Measurements from ENCODE around the gene CCDC57. TPM values are rescaled to one million over a fixed set of nuclear protein-coding genes. Genes with fewer than 3 reads are reported as not detected.

CCDC57 gene
- total and polyA plus RNA-seq, 9 of the 15 experiments (the other 6 are each of a cell fraction or from before 2014, with no cell fraction given): 0.83 to 36.2 (median 13.6) TPM

GRCh38 chr17:82218349-82219075, 5.9 kb upstream of the CCDC57 start:
- no peak overlapping the region for H3K4me2 ChIP-seq (ENCODE audit: insufficient read depth, low read length)
- peaks cover under 1% of the 10 kb centered on the region; the same call in 2 of the 3 replicates for H3K79me2 ChIP-seq (ENCODE audit: control insufficient read depth, insufficient read depth, low read length)
- H3K4me1 ChIP-seq (replicated peaks in 1 of 2; ENCODE audit: control insufficient read depth in 2 of 2, insufficient read depth in 2 of 2, low read length in 2 of 2): peaks cover 43 to 70% of the 10 kb centered on the region in 2 experiments
- FAIRE-seq (no peak), DNase-seq (ENCODE audit: extremely low read depth in 1 of 4, low spot score in 3 of 4) (no peak), ATAC-seq (no peak)
- H3K4me3 ChIP-seq: no peak overlapping the region
- 96% methylated on average over 17 of the region's 32 CpGs for WGBS (ENCODE audit: insufficient coverage, low coverage, missing lambda C conversion rate)
- no peaks in the 10 kb centered on the region for H3K9me3 ChIP-seq (replicated peaks; ENCODE audit: control insufficient read depth, insufficient read depth, low read depth, low read length)
- peak overlapping the region; percentile 98; the same call in 2 of the 3 replicates for H3K27ac ChIP-seq (ENCODE audit: extremely low read depth, low read depth, low read length)
- no peaks in the 10 kb centered on the region for H3K9me1 ChIP-seq (ENCODE audit: control insufficient read depth, insufficient read depth, low read length)
- no peaks in the 10 kb centered on the region for H3K36me3 ChIP-seq (ENCODE audit: control insufficient read depth, insufficient read depth, low read length)
- BruUV-seq (replicated peaks): no TSS peak
- H3K27me3 ChIP-seq (ENCODE audit: control insufficient read depth in 2 of 2, insufficient read depth in 2 of 2, low read length in 2 of 2): no peaks in the 10 kb centered on the region
- no peak overlapping the region for H2AFZ ChIP-seq (ENCODE audit: low read depth, low read length)
- ChIA-PET CTCF (ENCODE audit: low intra/inter-chr PET ratio) (no interaction called here), POLR2A (no interaction called here)
- intact Hi-C loops (cut with micrococcal nuclease) (no loop called here), in situ Hi-C loops (cut with MboI) (no loop called here)
- no peaks in the 10 kb centered on the region for H4K20me1 ChIP-seq (replicated peaks; ENCODE audit: control insufficient read depth, insufficient read depth, low read length)
- H3K9ac ChIP-seq (ENCODE audit: insufficient read depth in 1 of 2, low read depth in 2 of 2, low read length in 2 of 2): peak overlapping the region; percentile 74 to 78; a peak in 3 of 4 replicates
- no peak for TF ChIP-seq ZNF77 (CRISPR knock-in tag; IDR thresholded peaks at IDR 0.05)
- TF ChIP-seq MLX (CRISPR knock-in tag; conservative IDR thresholded peaks at IDR 0.05): no peak
- 0 out of 2 replicates have a peak, but pooled peaks have one; percentile 56 for TF ChIP-seq ZNF740 (CRISPR knock-in tag; IDR thresholded peaks at IDR 0.05)
- no peak for TF ChIP-seq ZNF740 (tag; IDR thresholded peaks at IDR 0.05)
- no peak for TF ChIP-seq CREB5 (CRISPR knock-in tag; IDR thresholded peaks at IDR 0.05)
- TF ChIP-seq SNRNP70 (optimal IDR thresholded peaks at IDR 0.05; ENCODE audit: low read depth, low read length): no peak
- TF ChIP-seq SMARCA5 (IDR thresholded peaks at IDR 0.05): no peak
- TF ChIP-seq ZC3H4 (CRISPR knock-in tag; IDR thresholded peaks at IDR 0.05; ENCODE audit: borderline replicate concordance): 0 out of 2 replicates have a peak, but pooled peaks have one; percentile 21
- TF ChIP-seq MAZ (CRISPR knock-in tag; conservative IDR thresholded peaks at IDR 0.05 in 1 of 2, IDR thresholded peaks at IDR 0.05 in 1 of 2): no peak
- no peak for TF ChIP-seq BRD9 (IDR thresholded peaks at IDR 0.05; ENCODE audit: low read depth, partially characterized antibody)
- TF ChIP-seq FOXK2 (conservative IDR thresholded peaks at IDR 0.05 in 1 of 2, IDR thresholded peaks at IDR 0.05 in 1 of 2; ENCODE audit: low read depth in 2 of 2): no peak
- TF ChIP-seq ZNF785 (CRISPR knock-in tag; IDR thresholded peaks at IDR 0.05): no peak
- TF ChIP-seq RREB1 (CRISPR knock-in tag; IDR thresholded peaks at IDR 0.05): 0 out of 2 replicates have a peak, but pooled peaks have one; percentile 34
